Measurements from ENCODE around the gene MRPL18. TPM values are rescaled to one million over a fixed set of nuclear protein-coding genes. Genes with fewer than 3 reads are reported as not detected.
A peak's percentile ranks its signal among the peaks of the same experiment; 100 is the strongest.

MRPL18 gene
- total RNA-seq, 1 donor from 2014 or later = 46.0 TPM

GRCh38 chr6:159759645-159760044 is 30.6 kb upstream of the MRPL18 start:
- Histone ChIP-seq H3K4me3 (no peak overlapping the region), H3K9me3 (no peaks in the 10 kb centered on the region), H3K4me1 (peaks cover 18% of the 10 kb centered on the region), H3K27ac (no peak overlapping the region), H3K27me3 (no peaks in the 10 kb centered on the region), H3K36me3 (peaks cover 51% of the 10 kb centered on the region)
- ATAC-seq (no peak), DNase-seq (no peak)
- intact Hi-C loops (cut with DNase I) = no loop called here
- no peak for TF ChIP-seq CTCF (IDR thresholded peaks at IDR 0.05)

GRCh38 chr6:159760602-159761057 is 29.6 kb upstream of the MRPL18 start:
- Histone ChIP-seq H3K9me3 (no peaks in the 10 kb centered on the region), H3K36me3 (peaks cover 49% of the 10 kb centered on the region), H3K4me1 (peaks cover 18% of the 10 kb centered on the region), H3K27ac (peak overlapping the region; percentile 98), H3K27me3 (no peaks in the 10 kb centered on the region), H3K4me3 (peak overlapping the region; percentile 95)
- DNase-seq (no peak), ATAC-seq (no peak)
- intact Hi-C loops (cut with DNase I) = no loop called here
- TF ChIP-seq CTCF (IDR thresholded peaks at IDR 0.05) = no peak

- Histone ChIP-seq H3K9me3 (no peaks in the 10 kb centered on the region), H3K4me3 (peak overlapping the region; percentile 95), H3K27me3 (no peaks in the 10 kb centered on the region), H3K4me1 (peaks cover 18% of the 10 kb centered on the region), H3K27ac (peak overlapping the region; percentile 98), H3K36me3 (peaks cover 43% of the 10 kb centered on the region)
- intact Hi-C loops (cut with DNase I) = no loop called here
- no peak for TF ChIP-seq CTCF (IDR thresholded peaks at IDR 0.05)
- DNase-seq (peak; percentile 68), ATAC-seq (no peak)
Observed at GRCh38 chr6:159761129-159761872, 29.0 kb upstream of the MRPL18 start.

GRCh38 chr6:159761873-159762680 is 28.2 kb upstream of the MRPL18 start, which contains the start of gene ACAT2:
Gene ACAT2 (plus strand): TSS chr6:159762045. CDS start chr6:159762088, 43 bp downstream.
- no peaks in the 10 kb centered on the region for H3K27me3 ChIP-seq
- intact Hi-C loops (cut with DNase I) = no loop called here
- no peak for TF ChIP-seq CTCF (IDR thresholded peaks at IDR 0.05)
- peak within 1 kb of the TSS; percentile 95 for H3K4me3 ChIP-seq
- H3K36me3 ChIP-seq = peaks cover 35% of the 10 kb centered on the region
- ATAC-seq (peak; percentile 98), DNase-seq (peak; percentile 97)
- peaks cover 18% of the 10 kb centered on the region for H3K4me1 ChIP-seq
- no peaks in the 10 kb centered on the region for H3K9me3 ChIP-seq
- peak within 1 kb of the TSS; percentile 98 for H3K27ac ChIP-seq

- H3K4me1 ChIP-seq = peaks cover 18% of the 10 kb centered on the region
- peak overlapping the region; percentile 98 for H3K27ac ChIP-seq
- TF ChIP-seq CTCF (IDR thresholded peaks at IDR 0.05) = no peak
- H3K9me3 ChIP-seq = no peaks in the 10 kb centered on the region
- DNase-seq (no peak), ATAC-seq (peak; percentile 4)
- intact Hi-C loops (cut with DNase I) = no loop called here
- no peaks in the 10 kb centered on the region for H3K27me3 ChIP-seq
- H3K36me3 ChIP-seq = peaks cover 35% of the 10 kb centered on the region
- peak overlapping the region; percentile 95 for H3K4me3 ChIP-seq
Observed at GRCh38 chr6:159762681-159763293, 27.5 kb upstream of the MRPL18 start.
